ENCODE results near the gene COL4A3.

COL4A3 gene

DNA sequence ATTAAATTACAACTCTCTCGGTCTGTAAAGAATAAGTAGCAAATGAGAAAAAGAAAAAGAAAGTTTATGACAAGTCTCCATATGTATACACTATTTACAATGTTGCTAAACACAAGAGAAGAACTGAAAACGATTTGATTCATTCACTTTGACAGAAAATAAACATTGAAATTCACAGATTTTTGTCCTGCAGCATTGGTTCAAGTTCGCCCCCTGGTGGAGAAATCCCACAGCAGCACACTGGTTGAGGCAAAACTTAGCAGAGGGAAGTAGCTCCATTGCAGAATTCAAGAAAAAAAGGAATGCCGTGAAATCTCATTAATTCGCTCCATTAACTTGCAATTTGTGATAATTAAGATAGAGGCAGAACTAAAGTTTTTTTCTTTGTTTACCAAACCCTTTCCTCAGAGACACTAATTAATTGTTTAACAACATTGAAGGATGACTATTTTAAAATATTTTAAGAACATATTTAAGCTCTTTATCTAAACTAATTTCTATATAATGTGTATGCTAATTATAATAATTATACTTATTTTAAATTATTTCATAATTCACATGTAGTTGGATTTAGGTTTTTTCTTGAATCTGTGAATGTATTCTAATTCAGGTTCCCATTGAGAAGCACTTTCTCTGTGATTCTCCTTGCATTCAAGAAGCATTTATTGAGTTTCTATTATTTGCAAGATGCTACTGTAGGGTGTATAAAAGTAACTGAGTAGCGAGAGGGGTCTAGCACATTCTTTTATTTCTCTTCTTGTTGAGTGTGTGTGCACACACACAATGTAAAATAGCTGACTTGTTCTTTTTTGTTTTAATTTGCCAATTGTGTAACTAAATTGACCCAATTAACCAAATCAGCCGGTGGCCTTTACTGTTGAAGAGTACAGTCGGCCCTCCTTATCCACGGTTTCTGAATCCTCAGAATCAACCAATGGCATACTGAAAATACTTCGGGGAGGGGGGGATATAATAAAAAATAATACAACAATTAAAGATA lies 74.1 kb downstream of the COL4A3 start:
- Histone ChIP-seq H3K9me3 (ENCODE audit: low read length) (no peaks in the 10 kb centered on the region), H3K4me1 (ENCODE audit: insufficient read depth, low read length) (no peaks in the 10 kb centered on the region), H3K27me3 (ENCODE audit: insufficient read depth, low read length) (no peaks in the 10 kb centered on the region), H2AFZ (ENCODE audit: low read depth, low read length) (no peak overlapping the region), H3K36me3 (ENCODE audit: insufficient read depth, low read length) (no peaks in the 10 kb centered on the region), H3K4me3 (ENCODE audit: low read length) (no peak overlapping the region)

DNA sequence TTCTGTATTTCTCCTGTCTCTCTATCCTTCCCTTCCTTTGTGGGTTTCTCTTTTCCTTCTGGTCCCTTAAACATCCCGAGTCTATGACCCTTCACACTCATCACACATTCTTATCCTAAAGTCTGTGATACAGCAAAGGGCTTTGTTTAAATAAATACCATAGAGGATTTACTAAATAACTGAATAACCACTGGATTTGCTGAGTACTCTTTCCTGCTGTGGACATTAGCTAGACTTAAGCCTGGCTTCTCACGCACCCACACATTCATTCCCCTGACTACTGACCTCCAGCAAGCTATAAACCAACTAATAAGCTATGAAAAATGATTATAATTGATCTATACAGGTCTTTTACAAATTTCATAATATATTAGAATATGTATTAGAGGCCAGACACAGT lies 76.6 kb downstream of the COL4A3 start:
- H3K36me3 ChIP-seq (ENCODE audit: insufficient read depth, low read length): no peaks in the 10 kb centered on the region
- no peak overlapping the region for H2AFZ ChIP-seq (ENCODE audit: low read depth, low read length)
- H3K27me3 ChIP-seq (ENCODE audit: insufficient read depth, low read length): no peaks in the 10 kb centered on the region
- H3K4me3 ChIP-seq (ENCODE audit: low read length): no peak overlapping the region
- no peaks in the 10 kb centered on the region for H3K4me1 ChIP-seq (ENCODE audit: insufficient read depth, low read length)
- H3K9me3 ChIP-seq (ENCODE audit: low read length): no peaks in the 10 kb centered on the region

DNA sequence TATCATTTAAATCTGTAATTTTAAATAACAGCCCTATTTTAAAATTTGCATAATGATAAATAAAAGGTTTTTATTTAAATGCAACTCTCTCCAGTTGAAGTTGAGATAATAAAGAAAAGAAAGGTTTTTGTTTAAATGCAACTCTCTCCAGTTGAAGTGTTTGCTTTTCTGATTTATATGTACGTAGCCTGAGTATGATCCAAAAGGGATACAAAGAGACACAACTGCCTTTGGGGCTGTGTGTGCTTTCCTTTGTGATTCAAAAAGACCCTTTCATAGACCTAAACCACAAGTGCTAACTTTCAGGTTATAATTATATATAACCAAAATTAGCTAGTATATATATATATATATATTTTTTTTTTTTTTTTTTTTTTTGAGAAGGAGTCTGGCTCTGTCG lies 84.5 kb downstream of the COL4A3 start:
- no peaks in the 10 kb centered on the region for H3K27me3 ChIP-seq (ENCODE audit: insufficient read depth, low read length)
- no peak overlapping the region for H3K4me3 ChIP-seq (ENCODE audit: low read length)

DNA sequence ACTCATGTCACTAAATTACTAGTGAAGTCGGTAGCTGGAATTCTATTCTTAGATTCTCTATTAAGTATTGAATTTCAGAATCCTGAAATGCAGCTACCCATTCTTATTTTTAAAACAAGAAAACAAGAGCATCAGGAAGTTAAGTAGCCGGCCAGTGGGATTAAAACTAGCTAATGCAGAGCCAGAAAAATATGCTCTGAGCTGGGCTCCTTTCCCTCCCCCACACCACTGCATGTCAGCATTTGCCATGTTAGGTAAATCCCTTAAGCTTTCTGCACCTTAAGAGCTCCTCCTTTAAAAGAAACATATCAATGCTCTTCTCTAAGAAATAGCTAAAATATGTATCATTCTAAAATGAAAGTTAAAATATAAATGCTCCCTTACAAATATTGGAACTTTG lies 88.4 kb downstream of the COL4A3 start:
- Histone ChIP-seq H3K36me3 (ENCODE audit: insufficient read depth, low read length) (no peaks in the 10 kb centered on the region), H2AFZ (ENCODE audit: low read depth, low read length) (no peak overlapping the region), H3K4me1 (ENCODE audit: insufficient read depth, low read length) (no peaks in the 10 kb centered on the region), H3K4me3 (ENCODE audit: low read length) (no peak overlapping the region), H3K9me3 (ENCODE audit: low read length) (no peaks in the 10 kb centered on the region), H3K27me3 (ENCODE audit: insufficient read depth, low read length) (no peaks in the 10 kb centered on the region)

More for the DNA sequence above, 84.5 kb downstream of the COL4A3 start:
- Histone ChIP-seq H3K36me3 (ENCODE audit: insufficient read depth, low read length) (no peaks in the 10 kb centered on the region), H3K4me1 (ENCODE audit: insufficient read depth, low read length) (no peaks in the 10 kb centered on the region), H3K9me3 (ENCODE audit: low read length) (no peaks in the 10 kb centered on the region), H2AFZ (ENCODE audit: low read depth, low read length) (no peak overlapping the region)

DNA sequence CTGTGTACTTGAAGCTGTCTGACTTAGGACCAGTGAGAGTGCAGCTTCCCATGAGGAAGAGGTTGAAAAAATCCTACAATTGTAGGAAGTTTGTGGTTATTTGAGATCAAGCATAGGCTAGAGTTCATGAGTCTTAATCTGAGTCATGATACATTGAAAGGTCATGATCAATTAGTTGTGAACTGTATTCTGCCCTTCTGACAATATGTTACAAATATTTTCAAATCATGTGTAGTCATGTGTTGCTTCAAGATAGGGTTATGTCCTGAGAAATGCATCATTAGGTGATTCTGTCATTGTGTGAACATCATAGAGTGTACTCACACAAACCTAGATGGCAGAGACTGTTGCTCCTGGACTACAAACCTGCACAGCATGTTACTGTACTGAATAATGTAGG lies 92.2 kb downstream of the COL4A3 start:
- H3K4me3 ChIP-seq (ENCODE audit: low read length): no peak overlapping the region
- H3K36me3 ChIP-seq (ENCODE audit: insufficient read depth, low read length): no peaks in the 10 kb centered on the region
- H3K27me3 ChIP-seq (ENCODE audit: insufficient read depth, low read length): no peaks in the 10 kb centered on the region
- H3K9me3 ChIP-seq (ENCODE audit: low read length): no peaks in the 10 kb centered on the region
- H3K4me1 ChIP-seq (ENCODE audit: insufficient read depth, low read length): no peaks in the 10 kb centered on the region
- H2AFZ ChIP-seq (ENCODE audit: low read depth, low read length): no peak overlapping the region

DNA sequence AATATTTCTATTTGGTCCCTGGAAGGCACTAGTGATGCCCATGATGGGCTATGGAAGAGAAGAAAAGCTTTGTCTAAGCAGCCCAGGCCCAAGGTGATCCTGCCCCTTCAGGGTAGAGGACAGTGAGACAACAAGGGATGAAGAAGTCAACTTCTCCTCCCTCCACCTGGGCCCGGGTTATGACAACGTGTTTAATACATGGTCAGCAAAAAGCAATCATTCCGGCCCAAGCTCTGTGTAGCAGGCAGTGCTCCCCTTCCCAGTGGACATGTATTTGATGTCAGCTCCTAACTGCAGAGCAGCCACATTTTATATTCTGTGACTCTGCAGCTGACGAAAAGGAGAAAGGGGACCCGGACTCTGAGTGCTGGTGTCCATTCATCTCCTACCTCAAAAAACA lies 93.4 kb downstream of the COL4A3 start:
- Histone ChIP-seq H3K9me3 (ENCODE audit: low read length) (no peaks in the 10 kb centered on the region), H3K4me1 (ENCODE audit: insufficient read depth, low read length) (no peaks in the 10 kb centered on the region), H3K27me3 (ENCODE audit: insufficient read depth, low read length) (no peaks in the 10 kb centered on the region), H2AFZ (ENCODE audit: low read depth, low read length) (no peak overlapping the region), H3K4me3 (ENCODE audit: low read length) (no peak overlapping the region), H3K36me3 (ENCODE audit: insufficient read depth, low read length) (no peaks in the 10 kb centered on the region)

DNA sequence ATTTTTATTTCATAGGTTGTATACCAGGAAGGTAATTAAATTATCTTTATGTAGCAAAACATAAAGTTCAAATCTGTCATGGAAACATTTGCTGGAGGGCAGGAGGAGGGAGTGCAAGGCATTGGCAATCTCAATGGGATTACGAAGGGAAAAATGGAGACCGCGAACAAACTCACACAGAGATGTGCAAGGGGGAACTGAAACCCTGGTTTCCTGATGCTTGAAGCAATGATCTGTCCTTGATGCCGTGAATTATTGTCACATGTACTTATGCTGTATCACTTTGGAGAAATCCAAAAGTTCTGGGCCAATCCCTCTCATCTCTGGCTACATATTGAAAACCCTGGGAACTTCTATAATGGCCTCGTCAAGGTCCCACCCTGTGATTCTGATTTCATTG lies 95.6 kb downstream of the COL4A3 start:
- no peaks in the 10 kb centered on the region for H3K4me1 ChIP-seq (ENCODE audit: insufficient read depth, low read length)
- H3K27me3 ChIP-seq (ENCODE audit: insufficient read depth, low read length): no peaks in the 10 kb centered on the region
- no peak overlapping the region for H3K4me3 ChIP-seq (ENCODE audit: low read length)
- no peak overlapping the region for H2AFZ ChIP-seq (ENCODE audit: low read depth, low read length)
- no peaks in the 10 kb centered on the region for H3K36me3 ChIP-seq (ENCODE audit: insufficient read depth, low read length)
- no peaks in the 10 kb centered on the region for H3K9me3 ChIP-seq (ENCODE audit: low read length)

DNA sequence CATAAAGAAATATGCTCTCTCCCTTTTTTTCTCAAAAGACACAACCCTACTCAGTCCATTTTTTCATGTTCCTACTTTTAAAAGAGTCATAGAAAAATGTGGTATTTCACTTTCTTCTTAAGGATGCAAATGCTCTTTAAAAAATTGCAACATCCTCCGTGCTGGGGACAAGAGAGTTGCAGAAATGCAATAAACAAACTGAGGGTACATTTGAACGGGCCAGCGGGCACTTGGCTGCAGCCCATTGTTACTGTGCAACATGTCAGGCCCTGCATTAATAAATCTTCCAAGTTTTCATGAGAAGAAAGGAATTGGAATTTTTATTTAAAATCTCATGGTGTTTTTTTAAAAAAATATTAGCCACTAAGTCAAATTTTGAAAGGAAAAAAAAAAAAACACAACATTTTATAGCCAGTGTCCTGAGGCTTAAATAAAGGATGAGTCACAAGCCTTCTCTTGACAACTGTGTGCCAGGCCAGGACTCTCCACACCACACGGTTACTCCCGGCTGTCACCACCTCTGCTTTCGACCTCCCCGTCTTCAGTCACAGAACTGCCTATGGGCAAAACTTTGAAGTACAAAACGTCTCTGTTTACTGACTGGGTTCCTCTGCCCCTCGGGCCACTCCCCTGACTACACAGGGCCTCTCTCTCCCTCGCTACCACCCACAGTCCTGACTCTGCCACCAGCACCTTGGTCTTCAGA lies 103.1 kb downstream of the COL4A3 start:
- no peaks in the 10 kb centered on the region for H3K36me3 ChIP-seq (ENCODE audit: insufficient read depth, low read length)
- no peaks in the 10 kb centered on the region for H3K4me1 ChIP-seq (ENCODE audit: insufficient read depth, low read length)
- H3K27me3 ChIP-seq (ENCODE audit: insufficient read depth, low read length): no peaks in the 10 kb centered on the region
- no peak overlapping the region for H2AFZ ChIP-seq (ENCODE audit: low read depth, low read length)
- no peaks in the 10 kb centered on the region for H3K9me3 ChIP-seq (ENCODE audit: low read length)
- H3K4me3 ChIP-seq (ENCODE audit: low read length): no peak overlapping the region

DNA sequence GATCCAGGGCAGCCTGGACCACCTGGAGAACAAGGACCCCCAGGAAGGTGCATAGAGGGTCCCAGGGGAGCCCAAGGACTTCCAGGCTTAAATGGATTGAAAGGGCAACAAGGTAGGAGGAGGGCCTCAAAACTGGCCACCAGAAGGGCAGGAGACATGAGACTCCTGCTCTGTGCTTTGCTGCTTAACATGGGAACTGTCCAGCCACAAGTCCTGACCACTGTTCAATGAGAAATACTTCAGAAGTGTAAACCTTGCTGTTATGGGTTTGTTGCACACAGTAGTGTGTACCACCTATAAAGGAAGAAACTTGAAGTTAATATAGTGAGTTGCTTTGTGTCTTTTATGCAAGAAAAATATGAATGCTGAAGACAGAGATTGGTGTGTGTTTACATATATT lies 116.5 kb downstream of the COL4A3 start:
- no peaks in the 10 kb centered on the region for H3K9me3 ChIP-seq (ENCODE audit: low read length)
- H3K36me3 ChIP-seq (ENCODE audit: insufficient read depth, low read length): no peaks in the 10 kb centered on the region
- H2AFZ ChIP-seq (ENCODE audit: low read depth, low read length): no peak overlapping the region
- H3K4me1 ChIP-seq (ENCODE audit: insufficient read depth, low read length): no peaks in the 10 kb centered on the region
- H3K4me3 ChIP-seq (ENCODE audit: low read length): no peak overlapping the region
- H3K27me3 ChIP-seq (ENCODE audit: insufficient read depth, low read length): no peaks in the 10 kb centered on the region

DNA sequence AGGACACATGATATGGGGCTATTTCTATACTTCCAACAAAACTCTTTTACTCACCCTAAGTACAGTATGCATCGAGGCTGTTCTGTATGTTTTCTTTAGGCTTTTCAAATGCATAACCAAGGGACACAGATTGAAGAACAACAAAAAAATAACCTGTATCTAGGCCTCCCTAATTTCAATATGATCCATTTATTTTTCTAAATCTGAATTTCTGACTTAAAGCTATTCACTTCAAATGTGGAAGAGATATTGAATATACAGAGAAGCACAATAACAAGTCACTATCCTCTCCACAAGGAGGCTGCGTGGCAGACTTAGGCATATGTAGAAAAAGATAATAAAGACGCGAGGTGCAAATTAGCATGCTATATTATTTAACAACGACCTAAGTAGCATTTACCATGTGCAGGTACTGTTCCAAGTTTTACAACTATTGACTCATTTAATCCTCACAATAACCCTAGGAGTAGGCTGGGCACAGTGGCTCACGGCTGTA lies 121.4 kb downstream of the COL4A3 start:
- no peaks in the 10 kb centered on the region for H3K4me1 ChIP-seq (ENCODE audit: insufficient read depth, low read length)
- no peak overlapping the region for H2AFZ ChIP-seq (ENCODE audit: low read depth, low read length)
- H3K4me3 ChIP-seq (ENCODE audit: low read length): no peak overlapping the region
- H3K36me3 ChIP-seq (ENCODE audit: insufficient read depth, low read length): no peaks in the 10 kb centered on the region
- H3K9me3 ChIP-seq (ENCODE audit: low read length): no peaks in the 10 kb centered on the region
- no peaks in the 10 kb centered on the region for H3K27me3 ChIP-seq (ENCODE audit: insufficient read depth, low read length)

DNA sequence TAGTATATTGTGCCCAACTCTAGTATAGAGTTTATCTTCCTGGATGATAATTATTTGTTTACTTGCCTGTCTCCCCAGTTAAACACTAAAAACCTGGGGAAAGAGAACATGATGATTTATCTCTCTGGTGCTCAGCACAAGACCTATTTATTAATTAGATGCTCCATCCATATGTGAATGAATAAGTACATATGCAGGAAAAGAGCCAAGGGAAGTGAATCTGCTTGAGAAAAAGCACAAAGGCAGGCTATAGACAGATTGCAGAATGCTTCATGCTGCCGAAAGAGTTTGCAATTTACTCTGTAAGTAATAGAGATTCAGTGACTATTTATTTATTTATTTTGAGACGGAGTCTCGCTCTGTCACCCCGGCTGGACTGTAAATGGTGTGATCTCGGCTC lies 123.3 kb downstream of the COL4A3 start:
- no peak overlapping the region for H2AFZ ChIP-seq (ENCODE audit: low read depth, low read length)
- H3K27me3 ChIP-seq (ENCODE audit: insufficient read depth, low read length): no peaks in the 10 kb centered on the region
- H3K36me3 ChIP-seq (ENCODE audit: insufficient read depth, low read length): no peaks in the 10 kb centered on the region
- no peaks in the 10 kb centered on the region for H3K4me1 ChIP-seq (ENCODE audit: insufficient read depth, low read length)
- H3K4me3 ChIP-seq (ENCODE audit: low read length): no peak overlapping the region
- H3K9me3 ChIP-seq (ENCODE audit: low read length): no peaks in the 10 kb centered on the region

DNA sequence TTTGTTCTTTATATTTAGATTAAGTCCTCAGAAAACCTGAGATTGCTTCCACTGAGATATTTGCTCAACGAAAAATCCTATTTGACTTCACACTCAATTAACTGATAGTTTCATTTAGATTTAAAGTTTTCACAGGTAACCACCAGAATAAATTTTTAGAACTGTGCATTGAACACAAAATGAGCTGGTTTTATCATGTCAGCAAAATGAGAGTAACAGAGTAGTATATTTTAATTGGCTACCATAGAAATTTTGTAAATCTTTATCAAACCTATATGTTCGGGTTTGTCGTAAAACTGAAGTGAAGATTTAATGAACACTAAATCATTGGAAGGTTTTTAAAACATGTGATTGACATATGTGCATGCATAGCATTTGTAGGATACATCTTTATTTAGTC lies 127.9 kb downstream of the COL4A3 start:
- H3K9me3 ChIP-seq (ENCODE audit: low read length): no peaks in the 10 kb centered on the region
- no peaks in the 10 kb centered on the region for H3K36me3 ChIP-seq (ENCODE audit: insufficient read depth, low read length)
- no peaks in the 10 kb centered on the region for H3K4me1 ChIP-seq (ENCODE audit: insufficient read depth, low read length)
- no peaks in the 10 kb centered on the region for H3K27me3 ChIP-seq (ENCODE audit: insufficient read depth, low read length)
- H3K4me3 ChIP-seq (ENCODE audit: low read length): no peak overlapping the region
- H2AFZ ChIP-seq (ENCODE audit: low read depth, low read length): no peak overlapping the region

DNA sequence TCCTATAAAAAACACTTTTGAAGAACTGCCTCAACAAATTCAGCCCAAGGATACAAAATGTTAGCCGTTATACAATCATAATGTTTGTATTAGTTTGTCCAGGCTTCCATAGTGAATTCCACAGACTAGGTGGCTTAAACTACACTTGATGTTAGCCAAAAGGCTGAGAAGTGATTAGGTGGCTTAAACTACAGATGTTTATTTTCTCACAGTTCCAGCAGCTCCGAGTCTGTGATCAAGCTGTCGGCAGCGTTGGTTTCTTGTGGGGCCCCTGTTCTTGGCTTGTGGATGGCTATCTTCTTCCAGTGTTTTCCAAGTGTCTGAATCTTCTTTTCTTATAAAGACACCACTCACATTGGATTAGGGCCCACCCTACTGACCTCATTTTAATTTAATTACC lies 129.1 kb downstream of the COL4A3 start:
- Histone ChIP-seq H3K4me3 (ENCODE audit: low read length) (no peak overlapping the region), H3K27me3 (ENCODE audit: insufficient read depth, low read length) (no peaks in the 10 kb centered on the region), H3K4me1 (ENCODE audit: insufficient read depth, low read length) (no peaks in the 10 kb centered on the region), H3K36me3 (ENCODE audit: insufficient read depth, low read length) (no peaks in the 10 kb centered on the region), H3K9me3 (ENCODE audit: low read length) (no peaks in the 10 kb centered on the region), H2AFZ (ENCODE audit: low read depth, low read length) (no peak overlapping the region)
